Activated T-cell treated with anti-CD3 and anti-CD28 coated beads, Interleukin-2, amount 50 U/mL, for 4 hours (primary cell): ENCODE data around the gene CPSF3. TPM values are rescaled to one million over a fixed set of nuclear protein-coding genes. Genes with fewer than 3 reads are reported as not detected.

ENCODE experiments used
- ATAC-seq, 2 donors: fragments of 200-7000 bp; cut with Tn5 transposase; one replicate each; pipeline ENCODE4 v1.10.0; 2021
- DNase-seq: peaks from one replicate; pipeline ENCODE4 v3.0.0-alpha.2; 2020
- H3K27me3 Mint-ChIP-seq: one replicate; pipeline ENCODE4 v1.8.0; 2021; ENCODE audit warnings: low read depth, mixed read lengths
- H3K36me3 Mint-ChIP-seq: one replicate; pipeline ENCODE4 v1.8.0; 2022; ENCODE audit warnings: mixed read lengths; ENCODE audit not compliant: insufficient read depth
- H3K4me1 Mint-ChIP-seq: one replicate; pipeline ENCODE4 v1.8.0; 2021; ENCODE audit warnings: low read depth, mixed read lengths
- H3K4me3 Mint-ChIP-seq: one replicate; pipeline ENCODE4 v1.8.0; 2021; ENCODE audit warnings: mild to moderate bottlenecking, moderate library complexity, mixed read lengths
- H3K9me3 Mint-ChIP-seq: one replicate; pipeline ENCODE4 v1.8.0; 2021; ENCODE audit warnings: mixed read lengths
- total RNA-seq, 3 donors: library from RNA; stranded (reverse); gene quantifications; one replicate each; pipeline ENCODE4 v1.2.1, GENCODE V29; 2021

CPSF3 gene
- total RNA-seq, 3 donors from 2014 or later: 61.8 to 66.6 (median 63.5) TPM

GRCh38 chr2:9403924-9404323 lies 19.5 kb upstream of the CPSF3 start:
- ATAC-seq: no peak
- no peak for DNase-seq
- Mint-ChIP-seq H3K9me3 (no peaks in the 10 kb centered on the region), H3K4me1 (peaks cover 4% of the 10 kb centered on the region), H3K36me3 (peaks cover 20% of the 10 kb centered on the region), H3K4me3 (no peak overlapping the region), H3K27me3 (no peaks in the 10 kb centered on the region)

GRCh38 chr2:9404451-9404850 lies 19.0 kb upstream of the CPSF3 start:
- Mint-ChIP-seq H3K27me3 (no peaks in the 10 kb centered on the region), H3K9me3 (no peaks in the 10 kb centered on the region), H3K4me1 (peaks cover 4% of the 10 kb centered on the region), H3K4me3 (no peak overlapping the region), H3K36me3 (peaks cover 20% of the 10 kb centered on the region)
- ATAC-seq (no peak), DNase-seq (no peak)

- H3K9me3 Mint-ChIP-seq: no peaks in the 10 kb centered on the region
Measured at GRCh38 chr2:9405636-9406035, 17.8 kb upstream of the CPSF3 start.

DNA sequence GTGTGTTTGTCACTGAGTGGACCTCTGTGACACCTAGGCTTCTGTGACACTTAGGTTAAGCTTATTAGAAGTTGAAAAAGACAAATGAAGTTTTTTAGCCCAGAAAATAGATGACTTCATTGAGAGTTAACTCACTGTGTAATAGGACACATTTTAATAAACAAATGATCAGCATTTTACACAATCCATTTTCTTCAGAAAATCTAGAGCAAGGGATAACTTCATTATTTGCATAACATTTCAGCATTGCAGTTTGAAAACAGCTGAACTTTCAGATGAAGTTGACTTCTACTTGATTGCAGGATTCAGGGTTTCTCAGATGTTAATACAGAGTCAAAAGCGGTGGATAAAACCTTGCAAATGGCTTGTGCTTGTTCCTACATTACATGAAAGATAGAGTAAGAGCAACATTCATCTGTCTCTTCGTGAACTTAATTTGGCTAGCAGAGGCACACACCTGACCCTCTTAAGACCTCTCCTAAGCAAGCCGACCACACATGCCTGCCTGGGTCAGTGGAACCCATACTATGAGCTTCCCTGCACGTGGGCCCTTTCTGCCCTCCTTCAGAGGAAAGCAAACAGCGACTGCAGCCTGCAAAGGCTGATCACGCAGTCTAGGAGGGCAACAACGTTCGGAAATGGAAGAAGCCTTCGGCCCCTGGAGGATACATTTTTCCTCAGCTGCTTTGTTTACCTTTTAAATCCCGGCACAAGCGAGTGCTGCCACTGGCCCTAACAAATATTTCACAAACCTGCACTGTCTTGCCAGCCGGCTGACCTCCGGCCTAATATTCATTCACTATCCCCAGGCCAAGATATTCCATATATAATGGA lies 16.7 kb upstream of the CPSF3 start:
- H3K27me3 Mint-ChIP-seq: no peaks in the 10 kb centered on the region

More at GRCh38 chr2:9405636-9406035, 17.8 kb upstream of the CPSF3 start:
- DNase-seq (no peak), ATAC-seq (no peak)
- Mint-ChIP-seq H3K27me3 (no peaks in the 10 kb centered on the region), H3K36me3 (peaks cover 20% of the 10 kb centered on the region), H3K4me3 (no peak overlapping the region), H3K4me1 (peaks cover under 1% of the 10 kb centered on the region)

DNA sequence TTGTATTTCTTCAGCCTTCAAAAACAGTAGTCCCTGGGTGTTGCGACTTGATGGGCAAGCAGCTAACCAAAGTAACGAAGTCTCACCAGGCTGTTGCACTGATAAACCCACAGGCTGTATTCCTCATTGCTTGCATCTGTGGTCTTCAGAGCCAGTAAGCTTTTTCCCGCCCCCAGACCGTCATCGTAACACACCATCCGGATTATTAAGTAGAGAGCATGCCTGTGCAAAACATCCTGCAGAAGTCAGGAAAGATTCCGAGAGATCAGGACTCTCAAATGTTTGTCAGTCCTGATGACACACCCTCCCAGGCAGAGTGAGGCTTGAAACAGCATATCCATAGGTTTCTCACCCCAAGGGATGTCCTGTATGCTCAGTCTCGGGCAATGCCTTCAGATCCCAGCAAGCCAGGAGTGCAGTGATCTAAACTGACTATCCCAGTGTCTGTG lies 16.1 kb upstream of the CPSF3 start:
- Mint-ChIP-seq H3K27me3 (no peaks in the 10 kb centered on the region), H3K9me3 (no peaks in the 10 kb centered on the region), H3K4me1 (no peaks in the 10 kb centered on the region), H3K4me3 (no peak overlapping the region), H3K36me3 (peaks cover 22% of the 10 kb centered on the region)
- DNase-seq (no peak), ATAC-seq (no peak)

More for the DNA sequence above, 16.7 kb upstream of the CPSF3 start:
- Mint-ChIP-seq H3K4me3 (no peak overlapping the region), H3K36me3 (peaks cover 20% of the 10 kb centered on the region), H3K4me1 (no peaks in the 10 kb centered on the region), H3K9me3 (no peaks in the 10 kb centered on the region)
- ATAC-seq (no peak), DNase-seq (no peak)

DNA sequence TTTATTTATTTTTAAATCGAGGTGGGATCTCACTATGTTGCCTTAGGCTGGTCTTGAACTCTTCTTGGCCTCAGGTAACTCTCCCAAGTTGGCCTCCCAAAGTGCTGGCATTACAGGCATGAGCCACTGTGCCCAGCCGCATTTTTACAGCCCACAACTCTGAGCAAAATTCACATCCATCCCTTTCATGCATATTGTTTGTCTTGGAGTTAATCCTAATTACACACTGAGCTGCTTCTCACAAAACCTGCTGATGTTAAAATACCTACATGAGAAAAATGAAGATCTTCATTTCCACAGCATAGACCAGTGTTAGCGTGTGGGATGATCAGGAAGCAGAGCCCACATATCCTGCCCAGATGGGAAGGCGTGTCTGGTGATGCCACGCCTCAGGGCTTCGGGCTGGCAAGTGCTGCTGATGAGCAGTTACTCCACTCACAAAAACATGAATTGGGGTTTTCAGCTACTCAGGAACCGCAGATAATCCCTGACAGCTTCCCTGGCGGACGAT lies 14.8 kb upstream of the CPSF3 start:
- no peak overlapping the region for H3K4me3 Mint-ChIP-seq
- ATAC-seq (no peak), DNase-seq (no peak)
- H3K27me3 Mint-ChIP-seq: no peaks in the 10 kb centered on the region
- no peaks in the 10 kb centered on the region for H3K4me1 Mint-ChIP-seq
- peaks cover 18% of the 10 kb centered on the region for H3K36me3 Mint-ChIP-seq
- no peaks in the 10 kb centered on the region for H3K9me3 Mint-ChIP-seq

GRCh38 chr2:9410108-9410507 lies 13.3 kb upstream of the CPSF3 start:
- Mint-ChIP-seq H3K27me3 (no peaks in the 10 kb centered on the region), H3K4me1 (peaks cover 3% of the 10 kb centered on the region), H3K9me3 (no peaks in the 10 kb centered on the region), H3K4me3 (no peak overlapping the region), H3K36me3 (peaks cover 24% of the 10 kb centered on the region)
- DNase-seq (no peak), ATAC-seq (no peak)

GRCh38 chr2:9412781-9413180 lies 10.7 kb upstream of the CPSF3 start:
- no peaks in the 10 kb centered on the region for H3K27me3 Mint-ChIP-seq
- peaks cover 26% of the 10 kb centered on the region for H3K36me3 Mint-ChIP-seq
- DNase-seq (no peak), ATAC-seq (no peak)
- no peak overlapping the region for H3K4me3 Mint-ChIP-seq
- H3K4me1 Mint-ChIP-seq: peaks cover 18% of the 10 kb centered on the region
- no peaks in the 10 kb centered on the region for H3K9me3 Mint-ChIP-seq

DNA sequence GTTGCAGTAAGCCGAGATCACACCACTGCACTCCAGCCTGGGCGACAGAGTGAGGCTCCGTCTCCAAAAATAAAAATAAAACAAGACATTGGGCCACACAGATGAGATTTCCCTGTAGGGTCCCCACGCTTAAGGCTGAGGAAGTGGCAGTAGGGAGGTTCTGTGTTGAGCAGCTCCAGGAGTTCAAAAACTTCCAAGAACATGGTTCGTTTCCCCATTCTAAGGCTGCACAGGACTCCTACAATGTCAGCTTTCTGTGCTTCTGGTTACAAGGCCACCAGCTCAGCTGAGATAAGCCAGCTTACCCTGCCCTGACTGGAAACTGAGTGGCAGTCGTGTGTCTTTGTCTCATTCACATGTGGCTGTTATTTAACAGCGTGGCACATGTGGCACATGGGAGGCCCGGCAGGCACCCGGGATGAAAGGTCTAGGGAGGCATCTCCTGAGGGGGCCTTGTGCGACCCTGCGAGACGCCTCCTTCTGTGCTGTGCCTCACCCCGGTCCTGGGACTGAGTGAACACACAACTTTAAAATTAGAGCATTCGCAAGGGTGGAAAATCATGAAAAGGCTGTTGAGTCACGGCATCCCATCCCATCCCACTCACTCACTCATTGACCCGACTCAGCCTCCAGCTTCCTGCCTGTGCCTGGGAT lies 7.8 kb upstream of the CPSF3 start:
- H3K9me3 Mint-ChIP-seq: no peaks in the 10 kb centered on the region
- peaks cover 38% of the 10 kb centered on the region for H3K4me1 Mint-ChIP-seq
- peaks cover 31% of the 10 kb centered on the region for H3K36me3 Mint-ChIP-seq
- no peak for DNase-seq
- no peak for ATAC-seq
- no peaks in the 10 kb centered on the region for H3K27me3 Mint-ChIP-seq
- H3K4me3 Mint-ChIP-seq: no peak overlapping the region

DNA sequence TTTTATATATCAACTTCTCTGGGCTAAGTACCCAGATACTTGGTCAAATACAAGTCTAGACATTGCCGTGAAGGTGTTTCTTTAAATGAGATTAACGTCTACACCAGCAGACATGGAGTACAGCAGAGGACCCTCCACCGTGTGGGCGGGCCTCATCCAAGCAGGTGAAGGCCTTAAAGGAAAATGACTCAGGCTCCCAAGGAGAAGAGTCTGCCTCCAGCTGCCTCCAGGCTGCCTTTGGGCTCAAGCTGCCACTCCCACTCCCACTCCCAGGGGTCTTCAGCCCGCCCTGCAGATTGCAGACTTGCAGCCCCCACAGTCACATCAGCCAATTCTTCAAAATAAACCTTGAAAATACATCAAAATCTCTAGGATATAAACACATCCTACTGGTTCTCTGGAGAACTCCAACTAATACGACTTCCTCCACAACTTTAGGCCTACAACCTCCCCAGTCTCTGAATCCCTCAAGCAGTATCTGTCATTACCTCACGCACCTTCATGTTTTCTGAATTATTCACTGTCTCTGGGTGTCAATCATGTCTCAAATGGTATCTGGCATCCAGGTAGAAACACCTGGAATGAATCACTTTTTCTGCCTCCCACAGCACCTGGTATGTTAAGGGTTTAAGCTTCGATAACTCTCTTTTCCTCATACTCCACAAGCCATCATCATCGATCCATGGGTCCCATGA lies 7.0 kb upstream of the CPSF3 start:
- H3K27me3 Mint-ChIP-seq: no peaks in the 10 kb centered on the region
- H3K9me3 Mint-ChIP-seq: no peaks in the 10 kb centered on the region
- H3K4me3 Mint-ChIP-seq: no peak overlapping the region
- ATAC-seq (no peak), DNase-seq (no peak)
- peaks cover 43% of the 10 kb centered on the region for H3K4me1 Mint-ChIP-seq
- H3K36me3 Mint-ChIP-seq: peaks cover 33% of the 10 kb centered on the region

DNA sequence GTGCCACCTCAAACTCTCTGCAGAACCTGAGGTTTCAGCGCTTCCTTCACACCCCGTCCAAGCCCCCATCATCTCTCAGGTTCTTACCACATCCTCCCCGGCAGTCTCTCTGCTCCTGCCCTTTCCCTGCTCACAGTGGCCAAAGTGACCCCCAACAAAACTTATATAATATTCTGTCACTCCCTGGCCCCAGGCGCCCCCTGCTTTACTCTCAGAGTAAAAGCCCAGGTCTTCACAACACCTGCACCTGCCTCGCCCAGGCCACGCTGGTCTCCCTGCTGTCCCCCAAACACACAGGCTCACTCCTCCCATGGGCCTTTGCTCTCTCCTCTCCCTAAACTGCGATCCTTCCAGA lies 6.5 kb upstream of the CPSF3 start:
- H3K4me3 Mint-ChIP-seq: no peak overlapping the region
- no peaks in the 10 kb centered on the region for H3K27me3 Mint-ChIP-seq
- peaks cover 32% of the 10 kb centered on the region for H3K36me3 Mint-ChIP-seq
- ATAC-seq (no peak), DNase-seq (no peak)
- peaks cover 47% of the 10 kb centered on the region for H3K4me1 Mint-ChIP-seq
- no peaks in the 10 kb centered on the region for H3K9me3 Mint-ChIP-seq

- ATAC-seq (no peak), DNase-seq (no peak)
- Mint-ChIP-seq H3K4me3 (no peak overlapping the region), H3K36me3 (peaks cover 32% of the 10 kb centered on the region), H3K27me3 (no peaks in the 10 kb centered on the region), H3K9me3 (no peaks in the 10 kb centered on the region), H3K4me1 (peaks cover 55% of the 10 kb centered on the region)
Measured at GRCh38 chr2:9417725-9418124, 5.7 kb upstream of the CPSF3 start.

- no peak for ATAC-seq
- peaks cover 29% of the 10 kb centered on the region for H3K36me3 Mint-ChIP-seq
- H3K4me1 Mint-ChIP-seq: peaks cover 58% of the 10 kb centered on the region
- no peak for DNase-seq
- no peak overlapping the region for H3K4me3 Mint-ChIP-seq
- no peaks in the 10 kb centered on the region for H3K9me3 Mint-ChIP-seq
- H3K27me3 Mint-ChIP-seq: no peaks in the 10 kb centered on the region
Measured at GRCh38 chr2:9418746-9419145, 4.7 kb upstream of the CPSF3 start.

DNA sequence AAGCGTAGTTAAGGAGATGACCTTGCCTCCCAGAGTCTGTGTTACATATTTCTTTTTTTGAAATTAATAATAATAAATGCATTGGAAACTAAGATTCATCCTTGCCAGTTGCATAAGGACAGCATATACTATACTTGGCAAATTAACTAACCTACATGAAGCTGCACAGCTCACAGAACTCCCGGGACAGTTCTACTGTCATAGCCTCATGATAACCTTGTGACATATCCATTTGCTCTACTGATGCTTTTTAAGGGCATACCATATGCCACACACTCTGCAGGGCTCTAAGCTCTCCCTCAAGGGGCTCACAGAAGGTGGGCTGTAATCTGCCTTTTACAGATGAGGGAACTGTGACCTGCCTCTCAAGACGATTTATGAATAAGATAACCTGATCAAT lies 3.9 kb upstream of the CPSF3 start:
- H3K36me3 Mint-ChIP-seq: peaks cover 21% of the 10 kb centered on the region
- no peak for DNase-seq
- ATAC-seq: no peak
- H3K9me3 Mint-ChIP-seq: no peaks in the 10 kb centered on the region
- peaks cover 57% of the 10 kb centered on the region for H3K4me1 Mint-ChIP-seq
- H3K27me3 Mint-ChIP-seq: no peaks in the 10 kb centered on the region
- no peak overlapping the region for H3K4me3 Mint-ChIP-seq
